HG03354 (cell line): ENCODE data around the gene INPP5A.
A peak's percentile ranks its signal among the peaks of the same experiment; 100 is the strongest.

Experiments used
- ATAC-seq: cut with Tn5 transposase; IDR thresholded peaks from one replicate; pipeline ENCODE4 v1.9.1; 2021; ENCODE audit warnings: mild to moderate bottlenecking; ENCODE audit not compliant: unreplicated experiment, poor library complexity, severe bottlenecking

INPP5A gene

GRCh38 chr10:132574783-132575319, 37.3 kb downstream of the INPP5A start:
- ATAC-seq: no peak

- peak; percentile 34 for ATAC-seq
Observed at GRCh38 chr10:132575320-132576201, 38.0 kb downstream of the INPP5A start.

- ATAC-seq: no peak
Observed at GRCh38 chr10:132576671-132577349, 39.2 kb downstream of the INPP5A start.

- ATAC-seq: no peak
Observed at GRCh38 chr10:132577350-132578003, 39.9 kb downstream of the INPP5A start.

- no peak for ATAC-seq
Observed at GRCh38 chr10:132578287-132578951, 40.8 kb downstream of the INPP5A start.

- no peak for ATAC-seq
Observed at GRCh38 chr10:132579027-132579859, 41.7 kb downstream of the INPP5A start.

- no peak for ATAC-seq
Observed at GRCh38 chr10:132580143-132580542, 42.6 kb downstream of the INPP5A start.

- ATAC-seq: no peak
Observed at GRCh38 chr10:132580617-132581016, 43.0 kb downstream of the INPP5A start.

GRCh38 chr10:132582137-132582536, 44.5 kb downstream of the INPP5A start:
- ATAC-seq: no peak

- ATAC-seq: no peak
Observed at GRCh38 chr10:132582771-132583170, 45.2 kb downstream of the INPP5A start.

- no peak for ATAC-seq
Observed at GRCh38 chr10:132583456-132583855, 45.9 kb downstream of the INPP5A start.

GRCh38 chr10:132584081-132584480, 46.5 kb downstream of the INPP5A start:
- ATAC-seq: no peak

- ATAC-seq: no peak
Observed at GRCh38 chr10:132585732-132586722, 48.4 kb downstream of the INPP5A start.

- no peak for ATAC-seq
Observed at GRCh38 chr10:132586739-132587138, 49.2 kb downstream of the INPP5A start.

GRCh38 chr10:132587175-132587574, 49.6 kb downstream of the INPP5A start:
- ATAC-seq: no peak

- peak; percentile 47 for ATAC-seq
Observed at GRCh38 chr10:132588301-132589013, 50.9 kb downstream of the INPP5A start.

- no peak for ATAC-seq
Observed at GRCh38 chr10:132589015-132589414, 51.4 kb downstream of the INPP5A start.
